GM18868 (cell line): ENCODE measurements around the gene TTC27.
A peak's percentile ranks its signal among the peaks of the same experiment; 100 is the strongest.
"Not testable (repeated sequence)": the region's sequence is repeated elsewhere in the genome, so short reads cannot be mapped to it uniquely, and the experiment has no call there.

ENCODE experiments used
- ATAC-seq: cut with Tn5 transposase; IDR thresholded peaks from one replicate; pipeline ENCODE4 v1.9.1; 2021; ENCODE audit warnings: mild to moderate bottlenecking, moderate library complexity; ENCODE audit not compliant: unreplicated experiment

TTC27 gene

DNA sequence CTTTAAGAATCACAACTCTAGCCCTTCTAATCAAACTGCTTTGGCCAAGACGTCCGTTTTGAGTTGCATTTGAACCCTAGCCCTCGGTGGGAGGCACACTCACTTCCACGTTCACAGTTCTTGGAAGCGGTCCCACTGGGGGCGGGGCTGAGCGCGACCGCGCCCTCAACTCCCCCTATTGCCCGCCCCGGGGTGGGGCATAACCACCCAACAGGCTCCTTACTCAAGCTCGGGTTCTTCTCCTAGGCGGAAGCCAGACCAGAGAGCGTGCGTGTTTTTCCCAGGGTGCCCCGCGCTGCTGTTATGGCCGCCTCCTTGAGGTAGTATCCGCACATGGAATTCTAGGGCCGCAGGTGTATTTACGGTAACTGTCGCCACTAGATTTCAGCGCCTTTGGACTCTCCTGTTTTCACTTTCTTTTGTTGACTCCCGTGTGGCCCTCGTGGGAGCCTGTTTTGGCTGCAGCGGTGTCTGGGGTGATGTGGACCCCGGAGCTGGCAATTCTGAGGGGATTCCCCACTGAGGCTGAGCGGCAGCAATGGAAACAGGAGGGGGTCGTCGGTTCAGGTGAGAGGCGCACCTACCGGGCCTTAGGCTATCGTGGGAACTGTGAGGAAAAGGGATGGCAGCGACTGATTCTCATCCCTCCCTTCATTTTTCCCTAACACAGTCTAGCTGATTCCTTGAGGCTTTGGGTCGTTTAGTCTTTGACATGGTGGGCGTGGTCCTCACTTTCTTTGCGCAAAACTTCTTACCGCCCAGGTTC lies at the start of gene TTC27:
Gene TTC27 (plus strand): TSS at position 237 of the 766 bp plus-strand sequence. CDS start 243 bp downstream, at position 480.
- ATAC-seq, result peak; percentile 99

DNA sequence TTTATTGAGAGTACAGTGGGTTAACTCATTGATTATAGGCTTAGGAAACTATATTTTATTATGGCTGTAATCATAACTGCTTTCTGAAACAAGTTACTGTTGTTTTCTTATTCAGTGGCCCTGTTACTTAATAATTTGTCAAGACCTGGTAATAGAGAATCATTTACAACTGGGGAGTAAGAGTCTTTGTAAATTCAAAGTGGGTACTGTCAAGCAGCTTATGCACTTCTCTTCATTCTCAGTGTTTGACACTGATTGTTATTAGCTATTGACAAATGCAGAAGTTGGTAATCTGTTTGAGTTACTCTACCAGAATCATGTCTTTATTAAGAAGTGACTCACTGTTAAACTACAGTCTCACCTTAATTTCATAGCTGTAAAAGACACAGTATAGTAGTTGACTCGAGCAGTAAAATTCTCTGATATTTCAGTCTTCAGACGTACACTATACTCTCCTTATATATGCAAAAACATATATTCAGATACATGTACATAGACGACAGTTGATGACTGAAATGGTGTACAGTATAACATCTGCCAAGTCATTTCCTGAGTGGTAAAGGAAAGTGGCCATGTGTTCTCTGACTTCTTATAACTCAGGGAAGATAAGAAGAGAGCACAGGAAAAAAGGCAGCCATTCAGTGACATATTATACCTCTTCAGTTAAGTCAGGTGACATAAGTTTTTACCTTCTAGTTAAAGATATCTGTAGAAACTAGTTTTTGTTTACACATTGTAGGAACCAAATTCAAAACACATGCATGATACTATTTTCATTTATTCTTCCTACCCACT lies 36.0 kb upstream of the TTC27 start:
- ATAC-seq, result peak; percentile 82

DNA sequence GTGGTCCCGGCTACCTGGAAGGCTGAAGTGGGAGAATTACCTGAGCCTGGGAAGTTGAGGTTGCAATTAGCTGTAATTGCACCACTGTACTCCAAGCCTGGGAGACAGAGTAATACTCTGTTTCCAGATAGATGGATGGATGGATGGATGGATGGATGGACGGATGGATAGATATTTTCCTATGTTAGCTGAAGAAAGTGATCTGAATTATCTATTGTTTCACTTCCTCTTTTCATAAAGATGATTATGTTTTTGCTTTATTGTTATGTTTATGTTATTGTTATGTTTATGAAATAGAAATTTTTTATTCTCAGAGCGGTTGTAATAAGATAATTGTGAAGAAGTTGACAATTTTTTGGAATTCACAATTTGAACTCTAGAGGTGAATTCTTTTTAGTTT lies 33.3 kb upstream of the TTC27 start:
- no peak for ATAC-seq

DNA sequence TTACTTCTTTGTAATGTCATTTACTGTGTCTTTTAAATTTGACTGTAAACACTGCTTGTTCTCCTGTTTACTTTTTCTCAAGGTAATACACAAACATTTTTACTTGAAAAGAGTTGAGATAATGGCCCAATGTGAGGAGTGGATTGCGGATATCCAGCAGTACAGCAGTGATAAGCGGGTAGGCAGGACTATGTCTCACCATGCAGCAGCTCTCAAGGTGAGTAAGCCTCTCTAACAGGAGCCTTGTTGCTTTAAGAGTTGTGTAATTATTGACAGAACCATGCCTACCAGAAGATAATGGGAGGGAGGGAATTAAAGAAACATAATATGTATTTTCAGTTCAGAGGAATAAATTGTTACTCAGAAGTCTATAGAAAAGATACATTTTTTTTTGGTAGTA lies 16.5 kb upstream of the TTC27 start:
- no peak for ATAC-seq

DNA sequence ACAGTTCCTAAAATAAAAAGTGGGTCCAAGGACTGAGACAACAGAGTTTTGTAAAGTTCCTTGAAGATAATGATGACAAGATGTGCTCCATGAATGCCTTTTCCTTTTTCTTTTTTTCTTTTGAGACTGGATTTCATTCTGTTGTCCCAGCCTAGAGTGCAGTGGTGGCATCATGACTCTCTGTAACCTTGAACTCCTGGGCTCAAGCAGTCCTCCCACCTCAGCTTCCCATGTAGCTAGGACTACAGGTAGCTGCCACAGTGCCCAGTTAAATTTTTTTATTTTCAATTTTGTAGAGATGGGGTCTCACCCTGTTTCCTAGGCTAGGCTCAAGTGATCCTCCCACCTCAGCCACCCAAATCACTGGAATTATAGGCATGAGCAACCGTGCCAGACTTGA lies 16.1 kb upstream of the TTC27 start:
- no peak for ATAC-seq

DNA sequence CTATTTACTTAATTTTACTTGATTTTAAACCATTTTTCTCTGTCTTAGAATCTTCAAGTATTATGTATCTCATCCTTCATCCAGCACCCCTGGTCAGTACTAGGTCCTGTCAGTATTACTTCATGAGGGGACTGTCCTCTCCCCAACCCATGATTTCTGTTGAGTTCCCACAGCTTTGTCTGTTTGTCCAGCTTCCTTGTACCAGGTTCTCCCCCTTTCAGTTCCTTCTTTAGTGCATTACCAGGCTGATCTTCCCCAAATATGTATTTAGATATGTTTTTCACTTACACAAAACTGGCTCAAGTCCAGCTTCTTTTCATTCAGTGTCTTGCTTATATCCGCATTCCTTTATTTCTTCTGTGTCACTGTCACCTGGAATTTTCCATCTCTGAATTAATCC lies 13.8 kb upstream of the TTC27 start:
- ATAC-seq, result no peak

DNA sequence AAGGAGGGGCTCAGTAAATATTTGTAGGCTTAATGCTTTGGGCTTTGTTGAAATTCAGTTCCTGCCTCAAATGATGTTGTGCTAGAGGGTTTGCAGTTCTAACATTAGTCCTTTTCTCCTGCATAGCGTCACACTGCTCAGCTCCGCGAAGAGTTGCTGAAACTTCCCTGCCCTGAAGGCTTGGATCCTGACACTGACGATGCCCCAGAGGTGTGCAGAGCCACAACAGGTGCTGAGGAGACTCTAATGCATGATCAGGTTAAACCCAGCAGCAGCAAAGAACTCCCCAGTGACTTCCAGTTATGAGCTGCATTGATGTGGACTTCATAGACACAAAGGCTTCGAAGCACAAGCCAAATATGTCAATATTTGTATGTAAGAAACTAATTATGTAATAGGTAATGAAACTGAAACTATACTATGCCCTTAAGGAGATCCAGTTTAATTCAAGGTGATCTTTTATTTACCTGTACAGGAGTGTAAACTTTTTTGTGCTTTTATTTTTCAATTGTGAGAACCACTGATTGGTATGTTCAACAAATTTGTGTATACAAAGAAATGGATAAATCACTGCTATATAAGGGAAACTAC lies 10.2 kb upstream of the TTC27 start:
- no peak for ATAC-seq

DNA sequence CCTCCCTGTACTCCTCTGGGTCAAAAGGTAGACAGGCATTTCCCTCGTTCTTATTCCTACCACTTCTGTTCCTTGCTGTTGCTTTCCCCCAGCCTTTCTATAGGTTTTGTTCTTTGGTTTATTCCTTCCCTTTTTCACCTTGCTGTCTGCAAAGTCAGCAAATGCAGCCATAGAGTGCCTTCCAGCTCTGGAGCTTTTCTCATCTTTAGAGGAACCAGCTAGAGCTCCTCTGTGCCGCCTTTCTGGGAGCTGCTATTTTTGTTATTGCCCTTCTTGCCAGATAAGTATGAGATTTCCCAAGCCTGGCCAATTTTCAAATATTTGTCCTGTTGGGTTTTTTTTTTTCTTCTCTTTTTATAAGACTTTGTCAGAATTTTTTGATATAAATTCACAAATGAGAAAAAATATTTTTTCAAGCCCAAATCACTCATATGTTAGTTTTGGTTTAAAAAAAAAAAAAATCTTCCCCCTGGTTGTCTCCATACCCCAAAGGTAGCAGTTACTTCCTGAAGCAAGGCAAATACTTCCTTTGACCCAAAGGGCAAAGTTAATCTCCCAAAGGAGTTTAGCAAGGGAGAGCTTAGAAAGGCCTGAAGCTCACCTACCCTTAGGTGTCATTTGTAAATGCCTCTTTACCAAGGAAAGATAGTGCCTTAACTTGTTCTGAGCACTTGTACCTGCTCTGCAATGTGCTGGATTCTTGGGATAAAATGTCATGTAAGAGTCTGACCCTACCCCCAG lies 5.1 kb upstream of the TTC27 start:
- no peak for ATAC-seq

DNA sequence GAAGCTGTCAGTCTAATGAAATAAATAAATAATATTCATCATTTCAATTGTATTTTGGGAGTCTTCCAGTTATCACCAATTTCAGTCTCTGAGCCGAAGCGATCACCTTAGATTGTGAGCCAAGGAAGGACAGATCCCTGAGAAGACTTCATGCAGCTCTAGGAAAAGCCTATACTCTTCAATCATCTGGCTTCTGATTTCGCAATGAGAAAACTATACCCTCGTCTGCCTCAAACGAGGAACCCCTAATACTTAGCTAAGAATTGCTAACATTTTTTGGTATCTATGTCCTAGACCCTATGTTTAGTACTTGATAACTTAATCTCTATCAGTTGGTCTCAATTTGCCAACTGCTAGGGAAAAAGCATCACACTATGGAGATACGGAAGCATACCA lies 4.5 kb upstream of the TTC27 start:
- ATAC-seq, result no peak

DNA sequence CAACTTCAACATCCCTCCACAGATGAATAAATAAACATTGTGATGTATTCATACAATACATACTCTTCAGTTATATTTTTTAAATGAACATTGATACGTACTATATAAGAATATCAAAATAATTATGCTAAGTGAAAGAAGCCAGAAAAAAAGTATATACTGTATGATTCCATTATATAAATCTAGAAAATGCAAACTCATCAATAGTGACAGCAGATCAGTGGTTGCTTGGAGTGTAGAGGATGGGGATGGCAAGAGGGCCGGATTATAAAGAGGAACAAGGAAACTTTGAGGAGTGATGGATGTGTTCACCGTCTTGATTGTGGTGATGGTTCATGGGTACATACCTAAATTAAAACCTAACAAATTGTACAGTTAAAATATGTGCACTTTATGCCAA lies 3.0 kb upstream of the TTC27 start:
- ATAC-seq, result no peak

DNA sequence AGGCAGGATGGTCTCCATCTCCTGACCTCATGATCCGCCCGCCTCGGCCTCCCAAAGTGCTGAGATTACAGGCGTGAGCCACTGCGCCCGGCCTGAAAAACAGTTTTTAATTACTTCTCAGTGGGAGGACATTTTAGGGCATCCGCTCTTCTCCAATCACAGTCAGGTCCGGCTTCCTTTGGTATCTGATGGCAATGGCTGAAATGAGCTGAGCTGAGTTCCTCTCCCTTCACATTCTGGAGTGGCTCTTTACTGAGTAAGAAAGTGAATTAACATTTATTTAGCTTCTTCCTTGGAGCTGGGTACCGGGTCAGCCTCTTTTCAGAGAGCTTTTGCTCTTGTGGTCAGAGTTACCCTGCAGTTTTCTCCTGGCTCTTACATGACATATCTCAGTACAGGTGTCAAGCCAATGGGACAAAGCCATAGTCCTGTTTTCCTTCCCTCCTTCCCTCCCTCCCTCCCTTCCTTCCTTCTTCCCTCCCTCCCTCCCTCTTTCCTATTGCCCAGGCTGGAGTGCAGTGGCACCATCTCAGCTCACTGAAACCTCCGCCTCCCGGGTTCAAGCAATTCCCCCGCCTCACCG lies 1.1 kb upstream of the TTC27 start:
- no peak for ATAC-seq

DNA sequence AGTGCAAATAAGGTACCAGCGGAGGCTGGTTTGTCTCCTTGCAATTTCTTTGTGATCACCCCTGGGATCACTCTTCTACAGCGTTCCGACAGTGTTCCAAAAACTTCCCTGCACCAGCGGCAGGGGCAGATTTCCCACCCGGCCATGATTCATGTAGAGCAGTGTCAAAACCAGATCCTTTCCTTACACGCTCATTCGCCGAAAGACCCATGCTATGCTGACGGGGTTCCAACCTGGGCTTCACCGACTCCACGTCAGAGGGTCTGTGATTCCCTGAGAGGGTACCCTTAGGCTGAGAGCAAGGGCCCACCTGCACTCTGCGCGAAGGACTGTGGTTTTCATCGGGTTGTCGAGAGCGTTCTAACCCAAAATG lies 423 bp upstream of the TTC27 start:
- peak; percentile 40 for ATAC-seq

DNA sequence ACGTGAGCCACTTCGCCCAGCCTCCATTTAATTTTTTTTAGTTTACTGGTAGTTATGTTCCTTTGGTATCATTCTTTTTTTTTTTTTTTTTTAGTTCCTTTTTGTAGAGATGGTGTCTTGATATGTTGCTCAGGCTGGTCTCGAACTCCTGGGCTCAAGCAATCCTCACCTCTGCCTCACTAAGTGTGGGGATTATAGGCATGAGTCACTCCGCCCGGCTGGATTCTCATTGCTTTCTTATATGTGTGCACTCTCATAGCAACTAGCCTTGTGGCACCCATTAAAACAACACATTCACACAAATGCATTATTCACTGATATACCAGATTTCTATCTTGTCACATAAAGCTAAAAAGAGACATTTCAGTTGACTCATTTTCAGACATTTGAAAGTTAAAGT lies 4.2 kb downstream of the TTC27 start:
- ATAC-seq, result no peak

DNA sequence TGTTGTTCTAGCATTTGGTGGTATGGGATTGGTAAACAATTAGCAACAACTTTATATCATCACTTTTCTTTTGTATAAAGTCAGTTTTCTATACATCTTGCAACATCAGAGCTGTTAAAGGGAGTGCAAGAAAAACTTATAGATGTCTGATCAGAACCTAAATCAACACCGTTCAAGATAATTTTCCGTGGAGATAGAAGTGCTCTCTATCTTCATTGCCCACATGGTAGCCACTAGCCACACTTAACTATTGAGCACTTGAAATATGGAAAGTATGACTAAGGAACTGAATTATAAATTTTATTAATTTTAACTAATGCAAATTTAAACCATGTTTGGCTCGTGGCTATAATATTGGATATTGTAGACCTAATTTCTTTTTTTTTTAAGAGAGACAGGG lies 5.2 kb downstream of the TTC27 start:
- ATAC-seq, result no peak

DNA sequence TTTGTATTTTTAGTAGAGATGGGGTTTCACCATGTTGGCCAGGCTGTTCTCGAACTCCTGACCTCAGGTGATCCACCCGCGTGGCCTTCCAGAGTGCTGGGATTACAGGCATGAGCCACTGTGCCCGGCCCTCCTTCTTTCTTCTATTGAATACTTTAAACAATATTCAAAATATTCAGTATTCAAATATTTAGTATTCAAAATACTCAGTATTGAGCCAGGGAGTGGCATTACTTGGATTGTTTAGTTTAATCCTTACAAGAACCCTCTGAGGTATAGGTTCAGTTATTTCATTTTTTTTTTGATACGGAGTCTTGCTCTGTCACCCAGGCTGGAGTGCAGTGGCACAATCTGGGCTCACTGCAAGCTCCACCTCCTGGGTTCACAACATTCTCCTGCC lies 10.7 kb downstream of the TTC27 start:
- not testable (repeated sequence) for ATAC-seq

DNA sequence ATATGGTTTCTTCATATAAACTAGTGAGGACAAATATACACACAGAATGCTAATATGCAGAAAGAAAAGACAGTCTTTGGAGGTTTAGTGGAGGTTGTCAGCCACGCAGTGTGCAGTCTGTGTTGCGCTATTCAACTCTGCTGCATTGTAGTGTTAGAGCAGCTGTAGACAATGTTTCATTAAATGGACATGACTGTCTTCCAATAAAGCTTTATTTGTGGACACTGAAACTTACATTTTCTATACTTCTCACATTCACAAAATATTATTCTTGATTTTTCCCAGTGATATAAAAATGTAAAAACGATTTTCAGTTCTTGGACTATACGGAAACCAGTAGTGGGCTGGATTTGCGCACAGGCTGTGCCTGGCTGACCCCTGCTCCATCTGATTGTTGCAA lies 13.3 kb downstream of the TTC27 start:
- no peak for ATAC-seq

DNA sequence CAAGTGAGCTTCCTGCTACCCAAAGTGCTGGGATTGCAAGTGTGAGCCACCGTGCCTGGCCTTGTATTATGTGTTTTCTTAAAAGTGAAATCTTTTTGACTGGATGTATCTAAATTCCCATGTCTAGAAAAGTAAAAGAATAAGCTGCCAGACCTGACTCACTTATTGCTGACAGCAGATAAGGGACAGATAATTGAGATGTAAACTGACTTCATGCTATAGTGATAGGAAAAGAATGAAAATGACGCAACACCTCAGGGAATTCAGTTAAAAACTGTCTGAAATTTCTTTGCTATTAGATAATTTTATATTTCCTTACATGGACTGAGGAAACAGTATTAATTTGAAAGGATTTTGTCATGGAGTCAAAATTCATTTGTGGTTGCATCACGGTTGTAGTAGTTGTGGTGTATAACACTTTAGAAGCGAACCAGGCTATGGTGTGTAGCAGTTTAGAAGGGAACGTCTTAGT lies 19.4 kb downstream of the TTC27 start:
- no peak for ATAC-seq

DNA sequence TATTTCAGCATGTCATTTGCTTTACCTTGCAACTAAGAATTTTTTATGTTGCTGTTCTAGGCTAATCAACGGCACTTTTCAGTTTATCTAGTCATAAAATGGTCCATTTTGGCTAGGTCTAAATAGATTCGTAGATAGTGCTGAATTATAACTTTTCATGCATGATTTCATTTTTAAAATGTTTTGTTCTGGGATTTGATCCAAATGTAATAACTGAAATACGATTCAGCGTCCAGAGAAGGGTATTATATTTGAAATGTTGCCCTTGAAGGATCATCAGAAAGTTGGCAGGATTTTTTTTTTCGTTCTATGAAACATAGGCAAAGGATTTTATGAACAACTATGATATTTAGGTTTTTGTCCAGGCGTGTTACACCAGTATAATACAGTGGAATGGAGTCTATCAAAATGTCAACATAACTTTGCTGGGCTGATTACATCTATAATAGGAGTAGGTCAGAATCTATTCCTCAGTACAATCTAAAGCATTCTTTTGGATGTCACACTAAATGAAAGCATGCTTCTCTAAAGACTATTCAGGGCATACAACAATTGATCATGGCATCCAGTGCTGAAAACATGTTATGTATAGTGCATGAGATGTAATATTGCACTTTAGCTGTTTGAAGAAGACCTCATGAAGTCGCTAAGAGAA lies 24.8 kb downstream of the TTC27 start:
- ATAC-seq, result no peak

DNA sequence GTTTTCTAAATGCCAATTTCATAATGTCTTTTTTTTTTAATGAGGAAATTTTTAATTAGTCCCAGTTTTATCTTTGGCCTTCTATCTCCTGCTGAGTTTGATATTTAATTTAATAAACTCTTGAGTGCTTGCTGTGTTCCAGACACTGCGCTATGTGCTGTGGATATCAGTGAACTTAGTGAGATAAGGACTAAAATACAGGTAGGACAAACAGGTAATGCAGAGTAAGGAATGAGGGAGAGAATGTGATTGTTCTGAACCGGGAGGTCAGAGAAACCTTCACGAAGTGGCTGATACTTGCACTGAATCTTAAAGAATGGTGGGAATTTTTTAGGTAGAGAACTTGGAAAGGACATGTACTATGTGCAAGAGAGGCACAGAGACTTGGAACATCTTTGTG lies 28.2 kb downstream of the TTC27 start:
- ATAC-seq, result no peak

DNA sequence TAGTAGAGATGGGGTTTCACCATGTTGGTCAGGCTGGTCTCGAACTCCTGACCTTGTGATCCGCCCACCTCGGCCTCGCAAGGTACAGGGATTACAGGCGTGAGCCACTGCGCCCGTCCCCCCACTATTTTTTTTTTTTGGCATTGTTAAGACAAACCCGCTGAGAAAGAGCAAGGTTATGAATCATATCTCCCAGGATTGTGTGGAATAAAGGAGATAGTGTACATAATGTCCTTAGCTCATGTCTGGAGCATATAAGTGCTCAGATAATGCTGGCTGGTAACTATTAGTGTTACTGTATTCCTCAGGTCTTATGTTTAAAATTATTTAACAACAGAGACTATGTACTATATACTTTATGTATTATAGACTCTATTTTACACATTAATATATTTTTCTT lies 36.0 kb downstream of the TTC27 start:
- no peak for ATAC-seq
